Right forelimb (tissue), 1 donor: ENCODE measurements around the gene FCHO2.

Experiments
- DNase-seq: peaks from one replicate; pipeline ENCODE4 v3.0.0-alpha.2; 2018

The FCHO2 gene

DNA sequence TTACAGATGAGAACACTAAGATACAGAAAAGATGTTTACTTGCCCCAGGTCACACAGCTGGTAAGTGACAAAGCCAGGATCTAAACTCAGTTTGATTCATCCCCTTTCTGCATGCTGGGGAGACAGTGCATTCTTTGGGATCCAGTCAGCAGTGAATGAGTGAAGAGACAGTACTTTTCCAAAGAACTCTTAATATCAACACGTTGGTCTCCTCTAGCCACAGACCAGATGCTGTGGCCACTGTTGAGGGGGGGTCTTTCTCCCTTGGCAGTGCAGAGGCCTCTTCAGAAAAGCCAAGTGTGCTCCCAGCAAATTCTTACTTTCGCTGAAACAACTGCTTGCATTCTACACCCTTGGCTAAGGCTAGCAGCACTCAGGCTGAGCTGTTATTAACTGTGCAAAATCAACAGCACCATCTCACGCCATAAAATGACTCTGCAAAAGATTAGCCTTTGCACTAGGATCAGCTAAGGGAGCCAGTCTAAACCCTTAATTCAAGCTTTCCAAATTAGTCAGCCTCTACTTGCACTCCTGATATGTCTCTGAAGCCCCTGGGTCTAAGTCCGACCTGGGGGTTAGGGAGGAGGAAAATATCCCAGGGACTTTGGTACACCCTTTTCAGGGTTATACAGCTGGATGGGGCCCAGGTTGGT, 159.7 kb downstream of the FCHO2 start:
- no peak for DNase-seq

GRCh38 chr5:73116506-73116905, 160.7 kb downstream of the FCHO2 start:
- no peak for DNase-seq

GRCh38 chr5:73117088-73117740, 161.4 kb downstream of the FCHO2 start:
- DNase-seq, result no peak

- DNase-seq, result no peak
These were observed 162.6 kb downstream of the FCHO2 start for GRCh38 chr5:73118391-73118973.

DNA sequence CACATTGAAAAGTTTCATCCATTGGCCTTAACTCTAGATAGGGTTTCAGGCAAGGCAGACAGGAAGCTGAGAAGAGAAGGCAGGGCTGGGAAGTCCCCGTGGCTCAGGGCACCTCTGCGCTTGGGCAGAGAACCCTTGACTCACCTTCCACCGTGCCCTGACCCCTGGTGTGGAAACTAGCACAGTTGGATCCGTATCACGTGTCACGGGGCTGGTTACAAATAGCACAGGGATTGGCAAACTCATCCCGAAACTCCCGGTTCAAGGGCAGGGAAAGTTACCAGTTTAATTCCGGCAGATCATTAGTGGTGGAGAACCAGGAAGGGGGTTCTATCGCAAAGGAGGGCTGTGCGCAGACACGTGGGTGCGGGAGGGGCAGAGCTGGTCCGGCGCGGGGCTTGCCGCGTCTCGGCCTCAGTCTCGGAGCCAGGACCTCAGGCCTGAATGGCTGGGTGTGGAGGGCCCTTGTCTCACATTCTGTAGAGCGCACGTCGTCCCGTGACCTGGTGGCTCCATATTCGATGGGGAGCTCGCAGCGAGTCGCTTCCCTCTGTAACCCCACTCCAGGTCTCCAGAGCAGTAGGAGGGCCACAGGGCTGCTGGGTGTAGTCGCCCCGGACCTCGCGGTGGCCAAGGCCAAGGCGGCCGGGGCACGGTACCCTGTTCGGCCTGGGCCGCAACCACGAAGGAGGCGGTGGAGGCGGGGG, 163.8 kb downstream of the FCHO2 start:
- DNase-seq, result no peak

- peak; percentile 54 for DNase-seq
These were observed 164.6 kb downstream of the FCHO2 start, which contains the start of gene TMEM171 for GRCh38 chr5:73120222-73121118. Gene TMEM171, plus strand, starts transcription at chr5:73120575. Its CDS starts 2,799 bp downstream, at chr5:73123374.

- no peak for DNase-seq
These were observed 165.2 kb downstream of the FCHO2 start for GRCh38 chr5:73121119-73121463.

- DNase-seq, result no peak
These were observed 167.3 kb downstream of the FCHO2 start for GRCh38 chr5:73122875-73123810.

DNA sequence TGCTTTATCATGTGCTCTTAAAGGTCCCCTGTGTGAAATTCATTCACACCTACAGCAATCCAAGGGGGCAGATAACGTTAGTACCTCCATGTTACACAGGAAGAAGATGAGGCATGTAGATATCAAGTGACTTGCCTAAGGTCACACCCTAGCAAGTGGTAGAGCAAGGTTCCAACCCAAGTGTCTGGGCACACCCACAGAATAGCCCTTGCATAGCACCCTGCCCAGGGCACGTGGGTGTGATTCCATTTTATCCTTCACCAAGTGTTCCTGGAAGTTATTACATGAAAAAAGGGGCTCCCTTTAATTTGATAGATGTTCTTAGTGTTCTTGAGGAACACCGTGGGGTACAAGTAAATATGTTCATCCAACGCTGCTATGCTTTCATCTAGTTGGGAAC, 169.4 kb downstream of the FCHO2 start:
- DNase-seq, result no peak

DNA sequence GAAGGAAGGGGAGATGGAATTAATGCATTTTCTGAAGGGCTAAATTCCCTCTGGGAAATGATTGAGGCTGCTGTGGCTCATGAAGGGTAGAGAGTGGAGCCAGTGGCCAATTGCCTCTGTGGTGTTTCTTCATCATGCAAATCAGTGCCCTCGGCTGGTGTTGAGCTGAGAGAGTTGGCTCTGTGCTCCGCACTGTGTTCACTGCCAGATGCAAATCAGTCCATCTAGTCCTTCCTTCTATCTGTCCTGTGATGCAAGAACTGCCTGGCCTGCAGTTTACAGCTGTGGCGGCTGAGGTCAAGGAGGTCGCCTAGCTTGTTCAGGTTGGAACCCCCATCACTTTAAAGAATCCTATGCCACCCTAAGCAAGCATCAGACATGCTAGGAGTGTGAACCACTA, 170.5 kb downstream of the FCHO2 start:
- DNase-seq, result no peak

GRCh38 chr5:73126957-73127356, 171.1 kb downstream of the FCHO2 start:
- no peak for DNase-seq

GRCh38 chr5:73129143-73129542, 173.3 kb downstream of the FCHO2 start:
- DNase-seq, result no peak

GRCh38 chr5:73130811-73131210, 175.0 kb downstream of the FCHO2 start:
- no peak for DNase-seq

GRCh38 chr5:73131711-73132425, 176.0 kb downstream of the FCHO2 start:
- DNase-seq, result no peak

DNA sequence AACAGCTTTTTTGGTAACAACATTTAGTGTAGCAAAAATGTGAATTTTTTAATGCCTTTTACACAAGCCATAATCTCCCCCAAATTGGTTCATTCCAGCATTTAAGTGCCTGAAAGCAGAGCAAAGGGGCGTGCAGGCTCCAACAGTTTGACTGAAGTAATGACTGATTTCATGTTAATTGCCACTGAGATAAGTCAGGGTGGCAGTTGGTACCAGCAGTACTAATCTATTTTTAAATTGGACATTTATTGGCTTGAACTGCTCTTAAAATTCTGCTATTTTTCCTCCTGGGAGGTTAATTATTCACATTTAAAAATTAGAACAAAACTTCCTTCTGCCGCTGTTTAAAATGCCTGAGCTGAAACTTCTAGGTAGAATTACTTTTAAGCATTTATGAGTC, 176.9 kb downstream of the FCHO2 start:
- DNase-seq, result no peak

DNA sequence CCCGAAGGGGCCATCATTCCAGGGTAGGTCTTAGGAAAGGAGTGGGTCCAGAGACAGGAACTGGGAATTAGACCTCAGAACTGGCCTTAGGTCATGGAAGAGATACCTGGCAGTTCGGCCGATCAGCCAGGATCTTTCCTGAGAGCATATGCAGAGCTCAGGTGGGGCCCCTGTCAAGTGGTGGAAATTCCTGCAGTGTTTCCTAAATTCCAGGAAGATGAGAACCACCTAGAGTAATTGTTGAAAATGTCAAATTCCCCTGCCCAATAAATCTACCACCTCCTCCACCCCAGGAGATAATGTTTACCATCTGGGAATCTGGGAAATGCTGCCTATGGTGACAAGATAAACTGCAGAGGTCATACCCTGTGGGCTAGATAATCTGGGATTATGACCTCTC, 179.2 kb downstream of the FCHO2 start:
- DNase-seq, result no peak

- DNase-seq, result no peak
These were observed 179.7 kb downstream of the FCHO2 start for GRCh38 chr5:73135429-73136054.

GRCh38 chr5:73136055-73136562, 180.3 kb downstream of the FCHO2 start:
- no peak for DNase-seq

DNA sequence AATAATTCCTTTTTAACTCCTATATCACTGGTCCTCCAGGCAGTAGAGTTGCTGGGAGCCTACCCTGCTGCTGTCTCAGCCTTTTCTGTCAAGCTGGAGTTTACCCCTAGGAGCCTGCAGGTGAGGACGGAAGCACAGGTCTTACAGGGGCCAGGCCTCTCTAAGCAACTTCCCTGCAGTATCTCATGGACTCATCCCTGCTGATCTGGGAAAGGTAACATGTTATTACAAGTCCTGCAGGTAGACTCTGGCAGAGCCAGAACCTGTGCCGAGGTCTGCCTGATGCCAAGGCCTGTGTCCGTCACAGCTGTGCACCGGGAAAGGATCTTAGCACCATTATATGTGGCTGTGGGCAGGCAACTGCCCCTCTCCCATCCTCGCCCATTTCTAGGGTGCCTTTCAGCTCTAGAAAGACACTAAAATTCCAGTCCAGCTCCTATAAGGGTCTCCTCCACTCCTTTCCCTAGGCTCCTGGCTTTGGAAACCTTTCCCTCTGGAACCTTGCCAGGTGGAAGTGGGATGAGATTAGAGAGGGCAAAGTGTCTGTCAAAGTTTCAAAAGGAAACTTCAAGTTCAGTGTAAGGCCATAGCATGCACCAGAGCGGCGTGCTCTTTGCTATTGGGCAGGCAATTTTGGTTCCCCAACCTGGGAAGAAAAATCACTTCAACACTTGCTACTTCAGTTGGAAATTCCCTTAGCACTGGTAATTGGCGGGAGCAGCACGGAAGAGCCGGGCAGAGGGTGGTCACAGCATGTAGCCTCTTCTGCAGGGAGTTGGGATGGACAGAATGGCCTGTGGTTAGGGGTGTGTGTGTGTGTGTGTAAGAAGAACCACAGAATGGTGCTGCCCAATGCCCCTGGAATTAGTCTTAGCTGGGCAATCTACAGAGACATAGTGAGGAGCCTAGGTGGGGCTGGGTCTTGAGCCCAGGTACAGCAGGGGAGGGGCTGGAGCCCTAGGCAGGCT, 182.0 kb downstream of the FCHO2 start:
- DNase-seq, result no peak
